Activated T-helper 1 cell treated with anti-CD3 and anti-CD28 coated beads, Interleukin-2, amount 50 U/mL, for 16 hours (primary cell): Measurements from ENCODE around the gene RSBN1L.
A peak's percentile ranks its signal among the peaks of the same experiment; 100 is the strongest.
"Not testable (repeated sequence)": the region's sequence is repeated elsewhere in the genome, so short reads cannot be mapped to it uniquely, and the experiment has no call there.

Experiments used
- DNase-seq, 2 donors: peaks; one replicate each; pipeline ENCODE4 v3.0.0-alpha.2; 2020; ENCODE audit warnings: low read depth in 1 of 2, low spot score in 1 of 2

Gene RSBN1L

DNA sequence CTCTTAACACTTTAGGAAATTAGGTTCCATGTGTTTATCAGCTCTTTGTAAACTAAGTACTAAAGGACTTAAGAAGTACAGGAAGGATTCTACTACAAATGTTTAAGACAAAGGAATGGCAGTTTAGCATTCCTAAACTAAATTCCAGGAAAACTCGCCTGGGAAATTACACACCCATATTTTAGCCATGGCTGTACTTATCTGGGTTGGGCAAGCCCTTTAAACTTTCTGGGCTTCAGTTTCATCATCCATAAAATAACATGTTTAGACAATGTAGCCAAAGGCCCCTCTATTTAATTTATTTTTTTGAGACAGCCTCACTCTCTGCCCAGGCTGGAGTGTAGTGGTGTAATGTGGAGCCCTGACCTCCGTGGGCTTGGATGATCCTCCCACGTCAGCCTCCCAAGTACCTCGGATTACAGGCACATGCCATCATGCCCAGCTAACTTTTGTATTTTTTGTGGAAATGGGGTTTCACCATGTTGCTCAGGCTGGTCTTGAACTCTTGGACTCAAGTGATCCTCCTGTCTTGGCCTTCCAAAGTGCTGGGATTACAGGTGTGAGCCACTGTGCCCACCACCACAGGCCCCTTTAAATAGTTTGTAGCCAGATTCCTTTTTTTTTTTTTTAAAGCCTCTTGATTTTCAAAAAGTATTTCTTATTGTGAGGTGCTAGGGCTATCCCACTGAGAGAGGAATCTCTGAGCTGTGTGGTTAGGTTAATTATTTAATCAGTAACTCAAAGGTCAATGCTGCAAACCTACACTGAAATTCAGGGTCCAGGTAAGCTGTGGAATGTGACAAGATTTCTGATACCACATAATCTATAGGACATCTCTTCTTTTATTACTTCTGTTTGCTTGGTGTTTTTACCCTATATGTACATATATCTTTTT is 69.9 kb downstream of the RSBN1L start:
- no peak for DNase-seq

- DNase-seq, result no peak
These were observed 70.7 kb downstream of the RSBN1L start for GRCh38 chr7:77766801-77767605.

GRCh38 chr7:77770316-77770715 is 74.1 kb downstream of the RSBN1L start:
- DNase-seq, result no peak

DNA sequence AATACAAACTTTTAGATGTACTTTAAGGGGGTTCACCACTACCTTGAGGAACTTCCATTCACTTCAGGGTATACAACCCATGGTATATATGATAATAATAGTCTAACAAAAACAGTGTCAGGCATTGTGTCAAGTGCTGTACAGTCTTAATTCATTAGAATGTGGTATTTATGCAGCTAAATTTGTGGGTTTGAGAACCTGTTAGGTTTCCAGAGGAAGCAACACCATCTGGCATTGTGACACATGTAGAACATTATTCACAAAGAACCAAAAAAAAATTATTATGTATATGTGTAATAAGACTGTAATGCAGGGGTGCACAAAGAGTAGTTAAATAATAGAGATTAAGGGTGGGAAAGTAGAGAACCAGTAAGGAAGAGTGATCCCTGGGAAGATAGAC is 75.6 kb downstream of the RSBN1L start:
- no peak for DNase-seq

- DNase-seq, result no peak
These were observed 82.3 kb downstream of the RSBN1L start for GRCh38 chr7:77778535-77778934.

DNA sequence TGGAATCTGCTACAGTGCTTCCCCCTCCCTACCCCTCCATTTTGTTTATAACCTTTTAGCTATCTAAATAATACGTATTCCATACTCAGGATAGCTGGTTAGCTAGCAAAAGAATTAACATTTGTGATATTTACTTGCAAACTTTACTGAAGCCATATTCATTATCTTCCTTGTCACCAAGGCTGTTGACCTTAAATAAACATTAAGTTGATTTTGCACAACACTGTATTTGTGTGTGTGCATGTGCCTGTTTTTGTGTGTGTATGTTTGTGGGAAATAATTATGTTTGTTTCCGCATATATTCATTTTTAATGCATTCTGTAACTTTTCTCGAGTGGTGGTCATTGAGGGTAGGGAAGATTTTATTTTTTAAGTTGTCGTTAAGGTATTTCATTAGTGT is 86.1 kb downstream of the RSBN1L start:
- DNase-seq, result no peak

GRCh38 chr7:77783111-77783510 is 86.9 kb downstream of the RSBN1L start:
- no peak for DNase-seq

DNA sequence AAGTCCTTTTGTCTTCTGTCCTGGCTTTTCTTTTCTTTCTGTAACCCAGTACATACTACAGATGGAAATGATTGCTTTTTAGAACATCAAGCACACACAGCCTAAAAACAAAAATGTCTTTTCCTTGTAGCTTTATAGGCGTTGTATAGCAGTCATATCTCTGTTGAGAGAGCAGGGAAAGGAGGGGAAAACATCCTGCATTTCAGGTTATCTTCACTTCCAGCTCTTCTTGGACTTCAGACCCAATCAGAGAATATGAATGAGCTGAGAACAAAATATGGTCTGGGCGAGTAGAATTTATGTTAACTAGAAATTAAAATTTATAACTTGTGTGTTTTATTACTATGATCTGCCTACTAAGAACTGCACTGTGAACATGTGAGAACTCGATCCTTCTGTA is 87.3 kb downstream of the RSBN1L start:
- DNase-seq, result no peak

GRCh38 chr7:77784426-77784825 is 88.2 kb downstream of the RSBN1L start:
- DNase-seq, result not testable (repeated sequence)

GRCh38 chr7:77786018-77786417 is 89.8 kb downstream of the RSBN1L start:
- DNase-seq, result no peak

GRCh38 chr7:77786741-77787140 is 90.5 kb downstream of the RSBN1L start:
- DNase-seq, result no peak

- DNase-seq, result no peak
These were observed 92.2 kb downstream of the RSBN1L start for GRCh38 chr7:77788327-77788902.

DNA sequence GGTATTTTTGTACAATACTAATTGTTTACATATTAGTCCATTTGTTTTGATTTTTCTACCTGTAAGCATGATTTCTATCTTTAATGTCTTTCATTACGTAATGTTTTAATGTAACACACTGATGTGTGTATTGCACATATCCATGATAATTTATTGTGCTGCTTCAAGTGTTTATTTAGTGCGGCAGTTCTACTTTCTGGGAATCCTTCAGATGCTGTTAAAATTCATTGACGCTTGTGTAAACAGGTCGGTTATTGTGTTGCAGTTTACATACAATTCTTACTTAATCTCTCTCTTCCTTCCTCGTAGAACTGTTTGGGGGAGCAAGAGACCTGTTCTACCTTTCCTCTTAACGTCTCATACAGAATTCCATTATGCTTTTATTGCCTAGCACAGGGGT is 95.1 kb downstream of the RSBN1L start:
- no peak for DNase-seq

DNA sequence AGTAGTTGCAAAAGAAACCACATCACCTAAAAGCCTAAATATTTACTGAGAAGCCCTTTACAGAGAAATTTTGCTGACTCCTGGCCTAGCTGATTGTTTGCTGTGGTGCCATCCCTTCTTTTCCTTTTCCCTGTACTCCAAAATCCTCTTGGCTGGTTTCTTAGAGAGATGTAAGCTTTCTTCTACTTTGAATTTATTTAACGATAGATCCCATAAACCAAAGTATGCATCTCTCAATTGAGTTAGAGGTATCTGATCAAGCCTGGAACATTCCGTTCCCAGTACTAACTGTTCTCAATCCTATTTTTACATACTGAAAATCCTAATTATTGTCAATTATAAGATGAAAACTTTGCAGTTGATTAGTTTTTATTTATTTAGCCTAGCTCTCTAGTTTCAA is 95.7 kb downstream of the RSBN1L start:
- no peak for DNase-seq

GRCh38 chr7:77794000-77794399 is 97.7 kb downstream of the RSBN1L start:
- no peak for DNase-seq

GRCh38 chr7:77796109-77796508 is 99.8 kb downstream of the RSBN1L start:
- DNase-seq, result no peak

GRCh38 chr7:77796960-77797359 is 100.7 kb downstream of the RSBN1L start:
- DNase-seq, result no peak

DNA sequence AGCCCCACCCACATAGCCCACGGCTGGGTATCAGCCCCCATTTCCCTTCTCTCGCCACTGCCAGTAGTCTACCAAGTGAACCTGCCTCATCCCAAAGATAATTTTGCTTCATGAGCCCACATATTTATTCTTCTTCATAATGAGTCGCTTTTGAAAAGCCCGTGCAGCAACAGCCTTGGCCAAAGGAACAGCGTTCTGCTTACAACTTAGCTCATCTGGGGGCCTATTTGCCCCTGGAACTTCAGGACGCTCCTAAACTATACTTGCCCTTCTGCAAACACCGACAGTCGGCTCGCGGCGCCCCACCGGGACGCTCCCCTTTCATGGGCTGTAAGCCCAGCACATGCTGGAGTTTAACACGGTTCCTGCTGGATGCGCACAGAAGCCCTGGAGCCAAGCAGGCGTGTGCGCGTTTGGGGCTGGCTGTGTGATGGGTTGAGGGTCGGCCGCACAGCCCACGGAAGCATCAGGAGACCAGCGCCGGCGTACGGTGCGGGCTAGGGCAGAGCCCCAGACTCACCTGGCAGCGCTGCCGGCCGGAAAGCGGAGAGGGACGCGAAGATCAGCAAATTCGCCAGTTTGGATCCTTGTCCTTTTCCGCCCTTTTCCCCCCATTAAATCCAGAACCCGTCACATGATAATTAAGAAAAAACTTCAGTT is 101.6 kb downstream of the RSBN1L start:
- DNase-seq, result no peak

DNA sequence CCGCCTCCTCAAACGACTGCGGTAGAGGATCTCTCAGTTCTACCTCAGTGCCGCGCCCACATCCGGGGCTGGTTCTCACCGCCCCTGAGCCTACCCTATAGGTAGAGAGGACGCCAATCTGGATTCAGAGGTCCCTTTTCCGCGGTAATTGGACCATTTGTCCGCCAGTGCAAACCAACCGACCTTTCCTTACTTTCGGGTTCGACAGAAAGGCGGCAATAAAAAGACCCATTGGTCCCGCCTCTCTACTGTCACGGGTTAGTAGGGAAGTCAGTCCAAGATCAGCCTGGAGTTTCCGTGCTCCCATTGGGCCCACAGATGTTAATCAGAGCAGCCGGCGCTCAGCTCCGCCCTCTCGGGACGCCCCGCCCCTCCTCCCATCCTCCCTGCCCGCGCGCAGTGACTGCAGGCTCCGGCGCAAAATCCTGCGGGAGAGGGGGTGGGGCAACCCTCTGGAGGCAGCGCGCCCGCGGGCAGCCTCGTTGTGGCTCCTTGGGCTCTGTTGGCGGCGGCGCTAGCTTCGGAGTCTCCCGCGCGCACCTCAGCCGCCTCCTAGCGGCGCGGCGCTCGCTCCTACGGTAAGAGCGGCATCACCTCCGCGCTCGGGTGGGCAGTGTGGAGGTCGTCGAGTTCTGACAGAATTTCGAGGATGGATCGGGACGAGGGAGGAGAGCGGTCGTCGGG is 102.3 kb downstream of the RSBN1L start, which contains the start of the genes PHTF2 and TMEM60:
TSS of gene PHTF2 (plus strand) at position 380 of the 684 bp plus-strand sequence.
TSS of gene TMEM60 (minus strand) at position 41 of the 684 bp plus-strand sequence. CDS start 4,061 bp downstream, outside the sequence.
- DNase-seq, result peak; percentile 78 to 87
